Loucy (cell line): Measurements from ENCODE around the gene TAGAP.

Experiments used
- CTCF ChIP-seq: fragments of 200-600 bp; sonication (generic); conservative IDR thresholded peaks from 2 replicates; pipeline ENCODE4 v1.5.1; 2014; ENCODE audit warnings: mild to moderate bottlenecking, antibody characterized with exemption, low read length
- EZH2phosphoT487 ChIP-seq: fragments of 200-600 bp; IDR thresholded peaks from 2 replicates; pipeline ENCODE4 v1.6.1; 2018; ENCODE audit warnings: antibody characterized with exemption, mild to moderate bottlenecking, moderate library complexity, borderline replicate concordance

- TF ChIP-seq CTCF (no peak), EZH2phosphoT487 (no peak)
Measured at GRCh38 chr6:159007510-159007909, 37.3 kb downstream of the TAGAP start.
